22Rv1 (cell line): Measurements from ENCODE around the gene IL3.
"Not testable (repeated sequence)": the region's sequence is repeated elsewhere in the genome, so short reads cannot be mapped to it uniquely, and the experiment has no call there.

Experiments
- H3K27ac ChIP-seq: fragments of 450-650 bp; 2 replicates; pipeline ENCODE4 v1.5.1; 2017
- CTCF ChIP-seq: fragments of 450-650 bp; IDR thresholded peaks from 2 replicates; pipeline ENCODE4 v1.5.1; 2017; ENCODE audit warnings: mild to moderate bottlenecking
- ZFX ChIP-seq: fragments of 450-650 bp; IDR thresholded peaks from 2 replicates; pipeline ENCODE4 v1.6.1; 2017; ENCODE audit warnings: antibody characterized with exemption, borderline replicate concordance

Gene IL3

DNA sequence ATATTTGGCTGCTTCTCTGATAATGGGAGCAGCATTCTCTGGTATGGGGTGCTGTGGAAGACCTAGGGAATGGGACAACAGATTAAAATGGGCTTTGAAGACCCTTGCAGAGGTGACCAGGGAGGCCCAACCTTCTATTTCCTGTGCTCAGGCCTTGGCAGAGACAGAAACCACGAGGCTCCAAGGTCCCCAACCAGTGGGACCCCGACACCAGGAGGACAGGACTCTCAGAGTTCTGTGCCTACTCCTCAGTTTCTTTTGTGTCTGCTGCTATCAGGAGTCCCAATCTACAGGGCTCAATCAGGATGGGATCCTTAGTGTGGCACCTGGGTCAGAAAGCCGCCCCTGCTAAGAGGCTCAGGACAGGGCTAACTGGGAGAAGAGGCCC lies 42.5 kb downstream of the IL3 start:
- no peak overlapping the region for H3K27ac ChIP-seq
- no peak for TF ChIP-seq ZFX
- TF ChIP-seq CTCF: no peak

- no peak overlapping the region for H3K27ac ChIP-seq
- no peak for TF ChIP-seq ZFX
- no peak for TF ChIP-seq CTCF
Observed at GRCh38 chr5:132103332-132103951, 43.0 kb downstream of the IL3 start.

- H3K27ac ChIP-seq: no peak overlapping the region
- TF ChIP-seq ZFX (no peak), CTCF (no peak)
Observed at GRCh38 chr5:132103969-132104391, 43.5 kb downstream of the IL3 start.

DNA sequence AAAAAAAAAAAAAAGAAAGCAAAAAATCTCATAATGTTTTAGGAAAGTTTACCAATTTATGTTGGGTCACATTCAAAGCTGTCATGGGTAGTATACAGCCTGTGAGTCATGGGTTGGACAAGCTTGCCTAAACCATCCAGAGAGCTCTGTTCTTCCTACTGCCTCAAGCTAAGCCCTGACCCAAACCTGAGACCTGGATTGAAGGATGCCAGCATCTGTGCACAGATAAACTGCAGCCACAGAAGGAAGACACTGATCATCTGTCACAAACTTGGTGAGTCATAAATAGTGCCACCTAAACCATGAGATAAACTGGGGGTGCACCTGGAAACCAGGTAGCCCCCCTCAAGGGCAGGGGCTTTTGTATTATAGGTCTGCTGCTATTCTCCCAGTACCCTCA lies 44.1 kb downstream of the IL3 start:
- TF ChIP-seq CTCF (no peak), ZFX (no peak)
- no peak overlapping the region for H3K27ac ChIP-seq

DNA sequence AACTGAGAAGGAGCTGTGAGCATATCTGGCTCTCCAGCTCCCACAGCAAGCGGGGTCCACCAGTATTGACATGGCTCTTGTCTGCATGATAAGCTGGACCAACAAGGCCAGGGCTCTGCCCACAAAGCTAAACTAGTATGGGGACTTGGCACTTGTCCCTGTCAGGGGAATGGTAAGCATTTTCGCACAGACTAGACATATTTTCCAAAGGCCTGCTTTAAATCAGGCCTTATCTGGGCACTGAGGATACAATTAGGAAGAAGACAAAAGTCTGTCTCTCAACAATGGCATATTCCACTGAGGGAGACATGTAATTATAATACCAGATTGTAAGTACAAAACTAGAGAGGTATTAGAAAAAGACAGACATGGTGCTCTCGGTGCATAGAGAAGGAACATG lies 45.2 kb downstream of the IL3 start:
- no peak overlapping the region for H3K27ac ChIP-seq
- TF ChIP-seq CTCF (no peak), ZFX (no peak)

- H3K27ac ChIP-seq: not testable (repeated sequence)
Observed at GRCh38 chr5:132108495-132108894, 48.0 kb downstream of the IL3 start.

DNA sequence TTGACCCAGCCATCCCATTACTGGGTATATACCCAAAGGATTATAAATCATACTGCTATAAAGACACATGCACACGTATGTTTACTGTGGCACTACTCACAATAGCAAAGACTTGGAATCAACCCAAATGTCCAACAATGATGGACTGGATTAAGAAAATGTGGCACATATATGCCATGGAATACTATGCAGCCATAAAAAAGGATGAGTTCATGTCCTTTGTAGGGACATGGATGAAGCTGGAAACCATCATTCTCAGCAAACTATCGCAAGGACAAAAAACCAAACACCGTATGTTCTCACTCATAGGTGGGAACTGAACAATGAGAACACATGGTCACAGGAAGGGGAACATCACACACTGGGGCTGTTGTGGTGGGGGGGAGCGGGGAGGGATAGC lies 48.5 kb downstream of the IL3 start:
- H3K27ac ChIP-seq: not testable (repeated sequence)

GRCh38 chr5:132109494-132110053 lies 49.1 kb downstream of the IL3 start:
- H3K27ac ChIP-seq: no peak overlapping the region

More at GRCh38 chr5:132109494-132110053, 49.1 kb downstream of the IL3 start:
- no peak for TF ChIP-seq ZFX
- no peak for TF ChIP-seq CTCF
